OCI-LY7 (cell line): ENCODE data around the gene CCDC117.

Experiments used
- EZH2phosphoT487 ChIP-seq: fragments of 200-600 bp; sonication (generic); IDR thresholded peaks from 2 replicates; pipeline ENCODE4 v1.6.1; 2018; ENCODE audit warnings: low read depth, borderline replicate concordance, mild to moderate bottlenecking, mixed run types, antibody characterized with exemption, low read length, moderate library complexity, mixed read lengths
- TF ChIP-seq, protein P1 (sequence below): fragments of 200-600 bp; sonication (generic); conservative IDR thresholded peaks from 2 replicates; pipeline ENCODE4 v1.5.1; 2014; ENCODE audit warnings: mild to moderate bottlenecking, antibody characterized with exemption, low read length, moderate library complexity, mixed read lengths

DNA sequence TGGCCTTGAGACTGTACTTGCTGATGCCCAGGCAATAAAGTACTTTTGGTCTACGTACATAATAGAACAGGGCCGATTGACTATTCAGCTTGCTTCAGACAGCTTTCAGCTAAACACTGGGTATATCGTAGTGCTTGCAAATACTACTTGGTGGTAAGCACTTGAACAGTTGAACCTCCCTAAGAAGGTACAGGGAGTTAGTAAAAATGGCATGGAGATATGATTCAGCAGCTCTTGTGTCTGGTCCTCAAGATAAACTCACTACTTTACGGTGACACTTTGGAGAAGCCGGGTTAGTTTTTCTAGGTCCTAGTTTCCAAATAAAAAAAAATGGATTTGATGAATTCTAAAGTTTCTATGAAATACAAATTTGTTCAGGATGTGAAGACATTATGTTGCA is 7.3 kb downstream of the CCDC117 start:
- TF ChIP-seq, protein P1, sequence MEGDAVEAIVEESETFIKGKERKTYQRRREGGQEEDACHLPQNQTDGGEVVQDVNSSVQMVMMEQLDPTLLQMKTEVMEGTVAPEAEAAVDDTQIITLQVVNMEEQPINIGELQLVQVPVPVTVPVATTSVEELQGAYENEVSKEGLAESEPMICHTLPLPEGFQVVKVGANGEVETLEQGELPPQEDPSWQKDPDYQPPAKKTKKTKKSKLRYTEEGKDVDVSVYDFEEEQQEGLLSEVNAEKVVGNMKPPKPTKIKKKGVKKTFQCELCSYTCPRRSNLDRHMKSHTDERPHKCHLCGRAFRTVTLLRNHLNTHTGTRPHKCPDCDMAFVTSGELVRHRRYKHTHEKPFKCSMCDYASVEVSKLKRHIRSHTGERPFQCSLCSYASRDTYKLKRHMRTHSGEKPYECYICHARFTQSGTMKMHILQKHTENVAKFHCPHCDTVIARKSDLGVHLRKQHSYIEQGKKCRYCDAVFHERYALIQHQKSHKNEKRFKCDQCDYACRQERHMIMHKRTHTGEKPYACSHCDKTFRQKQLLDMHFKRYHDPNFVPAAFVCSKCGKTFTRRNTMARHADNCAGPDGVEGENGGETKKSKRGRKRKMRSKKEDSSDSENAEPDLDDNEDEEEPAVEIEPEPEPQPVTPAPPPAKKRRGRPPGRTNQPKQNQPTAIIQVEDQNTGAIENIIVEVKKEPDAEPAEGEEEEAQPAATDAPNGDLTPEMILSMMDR = no peak
- no peak for TF ChIP-seq EZH2phosphoT487
